Islet precursor cell (in vitro differentiated cells): ENCODE results near the gene PKNOX2.

Experiments used
- DNase-seq: peaks from one replicate; pipeline ENCODE4 v3.0.0-alpha.2; 2018

The PKNOX2 gene

GRCh38 chr11:125317416-125317815, 152.9 kb downstream of the PKNOX2 start:
- DNase-seq: no peak

- DNase-seq: no peak
Observed at GRCh38 chr11:125319649-125320048, 155.1 kb downstream of the PKNOX2 start.

- DNase-seq: no peak
Observed at GRCh38 chr11:125320347-125321076, 156.0 kb downstream of the PKNOX2 start.

DNA sequence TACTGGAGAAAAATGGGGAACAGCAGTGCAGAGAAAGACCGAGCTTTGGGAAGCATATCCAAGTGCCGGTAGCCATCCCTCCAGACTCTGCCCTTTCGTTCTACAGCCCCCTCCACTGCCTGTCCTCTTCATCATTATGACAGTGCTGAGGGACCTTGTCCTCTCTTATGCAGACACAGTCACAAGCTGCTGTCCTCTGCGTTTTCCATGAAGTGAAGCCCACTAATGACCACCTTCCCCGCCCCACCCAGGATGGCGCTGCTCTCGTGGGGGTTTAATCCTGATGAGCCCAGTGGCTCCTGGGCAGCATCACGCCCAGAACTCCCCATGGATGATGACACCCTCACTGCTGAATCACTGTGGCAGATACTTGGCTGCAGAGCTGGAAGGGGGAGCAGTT, 157.7 kb downstream of the PKNOX2 start:
- no peak for DNase-seq

DNA sequence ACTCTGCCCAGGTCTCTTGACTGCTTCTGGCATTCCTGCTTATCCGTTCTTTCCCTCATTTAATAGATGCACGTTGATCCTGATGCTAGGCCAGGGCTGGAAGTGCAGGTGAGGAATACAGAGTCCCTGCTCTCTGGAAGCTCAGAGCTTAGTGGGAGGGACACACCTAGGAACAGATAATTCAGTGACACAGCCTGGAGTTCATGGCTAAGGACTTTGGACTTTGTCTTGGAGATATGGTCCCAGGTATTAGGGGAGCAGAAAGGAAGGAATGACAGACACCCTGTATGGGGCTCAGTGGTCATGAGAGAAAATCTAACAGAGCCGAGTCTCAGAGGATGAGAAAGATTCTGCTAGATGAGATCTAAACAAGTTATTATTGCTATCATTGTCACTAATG, 160.6 kb downstream of the PKNOX2 start:
- peak; percentile 22 for DNase-seq

GRCh38 chr11:125326126-125326525, 161.6 kb downstream of the PKNOX2 start:
- DNase-seq: no peak

- DNase-seq: peak; percentile 34
Observed at GRCh38 chr11:125327518-125328224, 163.1 kb downstream of the PKNOX2 start.

- no peak for DNase-seq
Observed at GRCh38 chr11:125328225-125328580, 163.7 kb downstream of the PKNOX2 start.

- peak; percentile 37 for DNase-seq
Observed at GRCh38 chr11:125329786-125330185, 165.2 kb downstream of the PKNOX2 start.

- peak; percentile 45 for DNase-seq
Observed at GRCh38 chr11:125330462-125331325, 166.1 kb downstream of the PKNOX2 start.

DNA sequence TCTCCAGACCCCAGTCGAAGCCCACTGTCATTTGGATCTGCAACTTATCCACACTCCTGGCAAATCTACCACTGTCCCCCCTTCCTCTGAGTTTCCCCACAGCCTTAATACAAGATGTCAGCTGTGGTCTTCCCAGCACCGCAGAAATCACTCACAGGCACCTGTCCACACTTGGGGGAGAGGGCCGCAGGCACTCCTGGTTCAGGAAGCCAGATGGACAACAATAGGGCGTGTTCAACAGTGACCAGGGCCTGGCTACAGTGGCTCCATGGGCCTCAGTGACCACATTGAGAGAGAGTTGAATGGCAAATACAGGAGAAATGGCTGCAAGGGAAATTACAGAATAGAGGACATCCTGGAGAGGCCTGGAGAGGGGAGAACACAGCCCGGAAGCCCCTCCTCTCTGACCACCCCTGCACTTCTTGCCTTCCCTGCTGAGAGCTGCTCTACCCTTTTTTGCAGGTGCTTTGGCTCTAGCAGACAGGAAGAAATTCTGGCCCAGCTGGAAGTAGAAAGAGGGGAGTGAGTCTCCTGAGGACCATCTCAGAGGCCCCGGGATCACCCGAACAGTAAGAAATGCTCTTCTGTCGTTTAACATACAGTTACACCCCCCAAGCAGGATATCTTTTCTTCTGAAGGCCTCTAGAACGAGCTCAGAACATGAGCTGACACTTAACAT, 166.9 kb downstream of the PKNOX2 start:
- DNase-seq: peak; percentile 32

DNA sequence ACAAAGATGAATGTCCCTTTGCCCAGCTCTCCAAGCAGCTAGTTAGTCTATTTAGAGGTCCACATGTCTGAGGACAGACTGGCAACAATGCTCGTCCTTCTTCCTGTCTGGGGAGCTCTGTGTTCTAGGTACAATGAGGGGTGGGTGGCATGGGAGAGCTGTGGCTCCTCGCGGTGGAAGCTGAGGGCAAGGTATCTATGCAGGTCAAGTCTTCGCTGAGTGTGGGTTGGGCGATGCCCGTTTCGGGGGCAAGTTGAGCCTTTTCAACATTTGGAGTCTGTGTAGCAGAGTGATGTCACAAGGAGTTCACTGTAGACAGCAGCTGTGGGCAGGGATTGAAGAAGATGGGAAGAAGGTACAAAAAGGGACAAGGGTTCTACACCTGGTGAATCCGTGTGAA, 168.3 kb downstream of the PKNOX2 start:
- DNase-seq: no peak

GRCh38 chr11:125333354-125334073, 169.0 kb downstream of the PKNOX2 start:
- no peak for DNase-seq

DNA sequence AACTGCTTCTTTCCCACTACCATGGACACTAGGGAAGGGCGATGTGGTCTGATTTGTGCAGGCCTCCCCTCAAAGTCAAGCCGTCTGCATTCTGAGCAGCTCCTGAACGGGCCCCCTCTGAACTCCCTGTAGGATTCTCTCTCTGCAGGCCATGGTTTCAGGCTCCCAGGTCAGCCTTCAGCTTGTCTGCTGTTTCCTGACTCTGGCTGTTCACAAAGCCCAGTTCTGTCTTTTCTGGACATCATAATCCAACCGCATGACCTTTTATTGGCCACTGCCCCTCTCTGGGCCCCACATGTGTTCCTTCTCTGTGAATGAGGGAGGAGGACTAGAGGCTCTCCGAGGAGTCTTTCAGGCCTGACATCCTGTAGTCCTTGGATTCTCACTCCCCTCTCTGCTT, 170.6 kb downstream of the PKNOX2 start:
- DNase-seq: peak; percentile 37

GRCh38 chr11:125337836-125338834, 173.6 kb downstream of the PKNOX2 start:
- DNase-seq: no peak

DNA sequence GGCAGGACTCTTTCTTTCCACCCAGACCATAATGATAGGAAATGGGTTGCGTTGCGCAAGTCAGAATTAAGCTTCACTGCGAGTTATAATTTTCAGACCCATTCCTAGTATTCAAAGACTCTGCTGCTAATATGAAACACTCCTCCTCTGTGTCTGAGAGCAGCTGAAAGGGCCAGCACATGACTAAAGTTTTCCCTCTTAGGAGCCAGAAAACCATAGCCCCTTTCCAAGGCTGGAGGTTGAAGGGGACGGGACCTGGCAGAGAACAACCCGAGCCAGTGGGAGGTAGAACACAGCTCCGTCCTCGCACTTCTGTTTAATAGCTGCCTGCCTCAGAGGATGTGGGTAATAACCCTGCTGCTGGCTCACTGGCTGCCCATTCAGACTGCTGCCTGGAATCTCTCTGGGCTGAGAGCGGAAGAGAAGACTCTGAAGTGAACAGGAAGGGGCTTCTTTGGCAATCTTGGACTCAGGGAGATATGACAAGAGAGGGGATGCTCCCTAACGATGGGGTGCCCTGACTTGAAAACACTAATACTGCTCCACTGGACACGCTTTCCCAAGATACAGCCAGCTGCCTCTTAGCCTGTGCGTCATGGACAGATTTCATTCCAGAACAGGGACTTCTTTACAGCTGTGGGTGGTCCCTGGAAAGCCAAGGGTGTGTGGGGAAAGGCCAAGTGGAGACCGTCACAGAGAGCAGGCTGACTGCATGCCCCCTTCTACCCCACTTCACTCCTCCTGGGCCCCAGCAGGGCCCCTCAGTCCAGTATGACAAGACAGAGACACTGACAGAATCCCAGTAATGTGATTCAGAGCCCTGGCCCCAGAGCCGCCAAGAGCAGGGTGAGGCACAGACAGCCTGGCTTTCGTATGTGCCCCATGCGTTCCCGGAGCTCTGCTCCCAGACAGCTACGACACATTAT, 174.6 kb downstream of the PKNOX2 start:
- DNase-seq: peak; percentile 84

- DNase-seq: no peak
Observed at GRCh38 chr11:125341676-125342075, 177.1 kb downstream of the PKNOX2 start.

GRCh38 chr11:125342281-125342930, 177.9 kb downstream of the PKNOX2 start:
- no peak for DNase-seq

- DNase-seq: no peak
Observed at GRCh38 chr11:125343086-125343717, 178.7 kb downstream of the PKNOX2 start.
